ENCODE measurements around the gene SMAD7. TPM values are rescaled to one million over a fixed set of nuclear protein-coding genes. Genes with fewer than 3 reads are reported as not detected.
A peak's percentile ranks its signal among the peaks of the same experiment; 100 is the strongest.

Gene SMAD7
- total RNA-seq, 1 experiment from 2014 or later: 5.8 TPM

DNA sequence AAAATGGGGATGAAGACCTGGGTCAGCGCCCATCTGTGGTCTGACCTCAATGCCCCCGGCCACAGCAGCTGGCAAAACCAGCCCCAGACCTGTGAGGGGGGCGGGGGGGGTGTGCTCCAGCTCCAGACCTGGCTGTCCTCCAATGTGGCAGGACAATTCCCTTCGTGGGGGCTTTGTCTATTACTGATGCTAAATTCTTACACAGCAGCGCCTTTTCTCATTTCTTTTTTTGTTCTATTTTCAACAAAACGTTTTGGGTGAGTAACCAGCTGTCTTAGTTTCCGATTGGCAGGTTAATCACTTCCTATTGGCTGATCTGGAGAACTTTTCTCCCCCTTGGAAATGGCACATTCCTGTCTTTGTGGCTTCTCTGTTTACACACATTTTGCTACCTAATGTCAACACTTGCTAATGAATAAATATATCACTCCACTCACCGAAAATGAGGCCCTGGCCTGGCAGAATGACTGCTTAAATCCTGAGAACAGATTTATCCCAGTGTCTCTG is 4.4 kb downstream of the SMAD7 start:
- no peak overlapping the region for H2AFZ ChIP-seq
- peaks cover 72% of the 10 kb centered on the region for H4K20me1 ChIP-seq (ENCODE audit: insufficient read depth)
- ChIA-PET POLR2A (ENCODE audit: unreplicated experiment) (no interaction called here), CTCF (no interaction called here)
- no peaks in the 10 kb centered on the region for H3K9me2 ChIP-seq (ENCODE audit: insufficient read depth)
- TF ChIP-seq EZH2 (IDR thresholded peaks at IDR 0.05; ENCODE audit: low read depth): no peak
- TF ChIP-seq, protein P1, sequence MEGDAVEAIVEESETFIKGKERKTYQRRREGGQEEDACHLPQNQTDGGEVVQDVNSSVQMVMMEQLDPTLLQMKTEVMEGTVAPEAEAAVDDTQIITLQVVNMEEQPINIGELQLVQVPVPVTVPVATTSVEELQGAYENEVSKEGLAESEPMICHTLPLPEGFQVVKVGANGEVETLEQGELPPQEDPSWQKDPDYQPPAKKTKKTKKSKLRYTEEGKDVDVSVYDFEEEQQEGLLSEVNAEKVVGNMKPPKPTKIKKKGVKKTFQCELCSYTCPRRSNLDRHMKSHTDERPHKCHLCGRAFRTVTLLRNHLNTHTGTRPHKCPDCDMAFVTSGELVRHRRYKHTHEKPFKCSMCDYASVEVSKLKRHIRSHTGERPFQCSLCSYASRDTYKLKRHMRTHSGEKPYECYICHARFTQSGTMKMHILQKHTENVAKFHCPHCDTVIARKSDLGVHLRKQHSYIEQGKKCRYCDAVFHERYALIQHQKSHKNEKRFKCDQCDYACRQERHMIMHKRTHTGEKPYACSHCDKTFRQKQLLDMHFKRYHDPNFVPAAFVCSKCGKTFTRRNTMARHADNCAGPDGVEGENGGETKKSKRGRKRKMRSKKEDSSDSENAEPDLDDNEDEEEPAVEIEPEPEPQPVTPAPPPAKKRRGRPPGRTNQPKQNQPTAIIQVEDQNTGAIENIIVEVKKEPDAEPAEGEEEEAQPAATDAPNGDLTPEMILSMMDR (conservative IDR thresholded peaks at IDR 0.05): no peak
- intact Hi-C loops (cut with micrococcal nuclease; ENCODE audit: unreplicated experiment): loop anchor here (5.0 kb wide), 1 partner anchor 169 kb away; no protein-coding TSS in a partner anchor
- BruUV-seq (replicated peaks): no TSS peak
- peak overlapping the region; percentile 20; the same call in 1 of the 2 replicates for H3K27ac ChIP-seq
- peaks cover 66% of the 10 kb centered on the region for H3K4me1 ChIP-seq (replicated peaks; ENCODE audit: insufficient read depth)
- peak overlapping the region; percentile 100 for H3K4me2 ChIP-seq
- H3K9me3 ChIP-seq (ENCODE audit: insufficient read depth, low read depth): no peaks in the 10 kb centered on the region
- H3K36me3 ChIP-seq (ENCODE audit: low read depth): peaks cover 21% of the 10 kb centered on the region
- DNase-seq: peak in 1 of 2 experiments; percentile 90
- H3F3A ChIP-seq (ENCODE audit: insufficient read depth, low read depth): peaks cover 34% of the 10 kb centered on the region
- peaks cover 96% of the 10 kb centered on the region for H3K79me2 ChIP-seq (ENCODE audit: low read depth)
- H3K4me3 ChIP-seq: peak overlapping the region; percentile 75; the same call in 1 of the 2 replicates
- H3K27me3 ChIP-seq (ENCODE audit: insufficient read depth, low read depth): no peaks in the 10 kb centered on the region

DNA sequence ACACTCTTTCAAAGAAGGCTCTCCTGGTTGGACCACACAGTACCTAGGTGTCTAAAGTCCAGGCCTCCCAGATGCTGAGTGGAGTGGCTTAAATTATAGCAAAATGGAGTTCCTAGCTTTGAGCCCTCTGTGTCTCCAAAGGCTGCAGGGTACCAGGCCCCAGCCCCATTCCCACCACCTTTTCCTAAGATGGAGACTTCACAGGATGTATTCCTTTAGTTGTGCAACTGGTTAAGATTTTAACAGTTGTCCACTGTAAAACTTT is 4.9 kb downstream of the SMAD7 start:
- Histone ChIP-seq H3K36me3 (ENCODE audit: low read depth) (peaks cover 26% of the 10 kb centered on the region), H3K4me3 (no peak overlapping the region; the same call in 1 of the 2 replicates), H3K27me3 (ENCODE audit: insufficient read depth, low read depth) (no peaks in the 10 kb centered on the region), H3K79me2 (ENCODE audit: low read depth) (peaks cover 96% of the 10 kb centered on the region), H4K20me1 (ENCODE audit: insufficient read depth) (peaks cover 72% of the 10 kb centered on the region), H3K27ac (no peak overlapping the region), H3K9me3 (ENCODE audit: insufficient read depth, low read depth) (no peaks in the 10 kb centered on the region), H3F3A (ENCODE audit: insufficient read depth, low read depth) (peaks cover 34% of the 10 kb centered on the region), H2AFZ (no peak overlapping the region), H3K4me1 (replicated peaks; ENCODE audit: insufficient read depth) (peaks cover 71% of the 10 kb centered on the region), H3K4me2 (peak overlapping the region; percentile 100), H3K9me2 (ENCODE audit: insufficient read depth) (no peaks in the 10 kb centered on the region)
- ChIA-PET POLR2A (ENCODE audit: unreplicated experiment) (interaction anchor here (0.7 kb wide), 1 partner anchor 118 kb away, joined by 3 read pairs; no protein-coding TSS in a partner anchor), CTCF (no interaction called here)
- BruUV-seq (replicated peaks): no TSS peak
- TF ChIP-seq, protein P1 (conservative IDR thresholded peaks at IDR 0.05): no peak
- TF ChIP-seq EZH2 (IDR thresholded peaks at IDR 0.05; ENCODE audit: low read depth): no peak
- intact Hi-C loops (cut with micrococcal nuclease; ENCODE audit: unreplicated experiment): loop anchor here (5.0 kb wide), 1 partner anchor 169 kb away; no protein-coding TSS in a partner anchor
- no peak for DNase-seq

DNA sequence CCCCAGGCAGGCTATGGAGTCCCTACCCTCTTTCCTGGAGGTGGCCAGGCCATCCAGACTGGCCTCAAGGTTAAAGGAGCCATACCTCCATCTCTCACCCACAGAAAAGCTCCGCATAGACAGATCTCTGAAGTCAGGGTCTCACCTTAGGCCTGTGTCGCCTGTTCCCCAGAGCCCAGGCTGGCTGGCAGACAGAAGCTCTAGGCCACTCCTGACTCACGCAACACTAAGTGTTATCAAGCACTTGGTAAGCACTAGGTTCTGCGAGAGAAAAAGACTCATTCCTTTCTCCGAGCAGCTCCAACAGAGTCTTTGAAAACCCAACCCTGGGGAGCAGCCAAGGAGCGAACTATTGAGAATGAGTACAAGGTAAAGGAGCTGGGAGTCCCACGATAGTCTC is 6.1 kb downstream of the SMAD7 start:
- H3K4me1 ChIP-seq (replicated peaks; ENCODE audit: insufficient read depth): peaks cover 82% of the 10 kb centered on the region
- DNase-seq: no peak
- POLR2A ChIA-PET (ENCODE audit: unreplicated experiment): no interaction called here

More for the DNA sequence above, 6.1 kb downstream of the SMAD7 start:
- H3K4me2 ChIP-seq: peak overlapping the region; percentile 16; the same call in 1 of the 2 replicates
- peaks cover 70% of the 10 kb centered on the region for H4K20me1 ChIP-seq (ENCODE audit: insufficient read depth)
- H2AFZ ChIP-seq: no peak overlapping the region
- no peak overlapping the region for H3K27ac ChIP-seq
- intact Hi-C loops (cut with micrococcal nuclease; ENCODE audit: unreplicated experiment): loop anchor here (5.0 kb wide), 1 partner anchor 167 kb away; no protein-coding TSS in a partner anchor
- no TSS peak for BruUV-seq (replicated peaks)
- peaks cover 28% of the 10 kb centered on the region for H3K36me3 ChIP-seq (ENCODE audit: low read depth)
- H3K9me3 ChIP-seq (ENCODE audit: insufficient read depth, low read depth): no peaks in the 10 kb centered on the region
- no peaks in the 10 kb centered on the region for H3K9me2 ChIP-seq (ENCODE audit: insufficient read depth)
- CTCF ChIA-PET: no interaction called here
- no peak for TF ChIP-seq EZH2 (IDR thresholded peaks at IDR 0.05; ENCODE audit: low read depth)
- TF ChIP-seq, protein P1 (conservative IDR thresholded peaks at IDR 0.05): no peak
- no peaks in the 10 kb centered on the region for H3K27me3 ChIP-seq (ENCODE audit: insufficient read depth, low read depth)
- peaks cover 97% of the 10 kb centered on the region for H3K79me2 ChIP-seq (ENCODE audit: low read depth)
- peaks cover 34% of the 10 kb centered on the region for H3F3A ChIP-seq (ENCODE audit: insufficient read depth, low read depth)
- no peak overlapping the region for H3K4me3 ChIP-seq
